GM19238 (cell line): Measurements from ENCODE around the gene C1QTNF12.

Experiments used
- DNase-seq: peaks from one replicate; pipeline ENCODE4 v3.0.0; 2011; ENCODE audit warnings: low spot score; ENCODE audit not compliant: insufficient read length

C1QTNF12 gene

DNA sequence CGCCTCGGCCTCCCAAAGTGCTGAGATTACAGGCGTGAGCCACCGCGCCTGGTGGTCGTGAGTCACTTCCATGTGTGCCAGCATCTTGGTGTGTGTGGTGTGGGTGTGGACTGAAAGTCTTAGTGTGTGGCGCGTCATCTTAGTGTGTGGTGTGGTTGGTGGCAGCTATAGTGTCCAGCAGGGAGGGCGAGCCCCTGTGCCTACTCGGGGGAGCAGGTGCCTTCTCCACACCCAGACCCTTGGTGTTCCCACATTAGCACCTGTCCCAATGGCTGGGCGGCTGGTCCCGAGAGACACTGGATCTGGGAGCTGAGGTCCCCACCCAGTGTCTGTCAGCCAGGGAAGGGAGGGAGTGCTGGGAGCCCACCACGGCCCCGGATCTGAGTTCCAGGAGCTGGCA is 36.5 kb upstream of the C1QTNF12 start:
- DNase-seq = no peak

DNA sequence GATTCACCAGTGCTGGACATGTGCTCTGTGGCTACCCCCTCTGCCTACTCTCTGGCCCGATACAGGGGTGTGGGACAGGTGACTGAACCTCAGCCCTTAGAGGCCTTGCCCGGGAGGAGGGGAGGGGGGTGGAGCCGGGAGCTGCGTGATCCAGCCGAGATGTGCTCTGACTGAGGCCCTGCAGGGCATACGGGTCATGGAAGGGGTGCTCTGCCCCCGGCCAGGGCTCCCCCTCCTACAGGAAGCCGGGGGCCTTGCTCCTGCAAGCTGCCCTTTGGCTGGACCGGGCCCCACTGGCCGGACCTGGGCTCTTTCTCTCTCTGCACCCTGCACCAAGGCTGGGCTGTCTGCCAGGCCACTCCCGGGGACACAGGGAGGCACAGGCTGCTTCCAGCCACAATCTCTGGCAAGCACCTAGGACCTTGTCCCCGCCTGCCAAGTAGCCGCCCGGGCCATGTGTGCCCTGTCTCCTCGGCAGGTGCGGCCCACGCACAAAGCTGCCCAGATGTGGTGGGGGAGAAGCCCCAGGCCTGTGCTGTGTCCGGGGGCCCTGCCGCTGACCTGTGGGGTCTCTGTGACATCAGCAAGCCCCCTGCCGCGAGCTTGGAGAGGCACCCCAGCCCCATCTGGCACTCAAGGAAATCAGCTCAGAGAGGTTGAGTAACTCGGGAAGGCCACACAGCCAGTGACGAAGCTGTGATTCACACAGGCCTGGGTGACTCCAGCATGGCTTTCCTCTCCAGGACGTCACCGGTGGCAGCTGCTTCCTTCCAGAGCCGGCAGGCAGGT is 35.2 kb upstream of the C1QTNF12 start:
- DNase-seq = no peak

DNA sequence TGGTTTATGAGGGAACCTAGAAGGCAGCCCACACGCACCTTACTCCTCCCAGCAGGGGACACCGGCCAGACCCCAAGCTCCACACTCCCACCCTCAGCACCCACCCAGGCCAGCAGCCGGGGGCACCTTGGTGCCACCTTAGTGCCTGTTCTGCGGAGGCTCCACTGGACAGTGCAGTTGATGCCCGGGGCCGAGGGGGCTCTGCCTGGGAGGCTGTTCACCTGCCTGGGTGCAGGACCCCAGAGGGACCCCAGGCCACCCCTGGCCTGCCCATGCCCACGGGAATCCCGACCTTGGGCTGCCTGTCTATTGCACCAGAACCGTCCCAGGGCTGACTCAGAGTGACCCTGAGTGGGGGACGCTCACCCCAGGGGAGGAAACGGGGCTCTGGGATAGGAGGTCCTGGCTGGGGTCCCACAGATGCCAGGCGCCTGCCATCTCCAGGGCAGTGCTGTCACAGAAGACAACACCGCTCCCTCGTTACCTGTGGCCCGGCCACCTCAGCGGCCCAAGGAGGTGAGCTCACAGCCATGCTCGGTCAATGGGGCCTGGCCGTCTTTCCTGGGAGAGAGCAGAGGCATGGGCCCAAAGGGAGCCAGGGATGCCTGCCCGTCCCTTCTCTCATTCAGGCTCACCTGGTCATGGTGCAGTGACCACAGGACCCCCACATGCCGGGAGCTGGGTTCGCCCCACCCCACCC is 34.4 kb upstream of the C1QTNF12 start:
- no peak for DNase-seq

DNA sequence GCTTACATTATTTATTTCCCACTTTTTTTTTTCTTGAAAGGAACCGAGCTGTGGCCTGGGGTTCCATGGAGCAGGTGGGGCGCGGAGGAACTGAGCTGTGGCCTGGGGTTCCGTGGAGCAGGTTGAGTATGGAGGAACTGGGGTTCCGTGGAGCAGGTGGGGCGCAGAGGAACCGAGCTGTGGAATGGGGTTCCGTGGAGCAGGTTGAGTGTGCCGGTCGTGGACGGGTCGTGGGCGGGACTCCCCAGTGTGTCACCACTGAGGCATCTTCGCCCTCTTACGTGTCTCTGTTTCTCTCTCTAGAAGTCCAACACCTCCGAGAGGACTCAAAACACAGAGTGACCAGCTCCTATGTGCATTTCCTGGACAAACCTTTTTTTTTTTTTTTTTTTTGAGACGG is 32.5 kb upstream of the C1QTNF12 start:
- DNase-seq = no peak

DNA sequence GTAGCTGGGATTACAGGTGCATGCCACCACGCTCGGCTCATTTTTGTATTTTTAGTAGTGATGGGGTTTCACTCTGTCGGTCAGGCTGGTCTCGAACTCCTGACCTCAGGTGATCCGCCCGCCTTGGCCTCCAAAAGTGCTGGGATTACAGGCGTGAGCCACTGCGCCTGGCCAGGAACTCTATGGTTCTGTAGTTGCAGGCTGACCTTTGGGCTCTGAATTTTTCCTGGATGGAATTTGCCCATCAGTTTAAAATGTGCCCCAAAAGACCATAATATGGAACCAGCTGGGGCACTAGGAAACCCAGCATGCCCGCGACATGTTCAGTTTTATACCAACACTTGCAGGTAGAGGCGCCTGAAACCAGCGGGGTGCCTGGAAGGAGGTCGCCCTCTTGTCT is 32.1 kb upstream of the C1QTNF12 start:
- DNase-seq = no peak

DNA sequence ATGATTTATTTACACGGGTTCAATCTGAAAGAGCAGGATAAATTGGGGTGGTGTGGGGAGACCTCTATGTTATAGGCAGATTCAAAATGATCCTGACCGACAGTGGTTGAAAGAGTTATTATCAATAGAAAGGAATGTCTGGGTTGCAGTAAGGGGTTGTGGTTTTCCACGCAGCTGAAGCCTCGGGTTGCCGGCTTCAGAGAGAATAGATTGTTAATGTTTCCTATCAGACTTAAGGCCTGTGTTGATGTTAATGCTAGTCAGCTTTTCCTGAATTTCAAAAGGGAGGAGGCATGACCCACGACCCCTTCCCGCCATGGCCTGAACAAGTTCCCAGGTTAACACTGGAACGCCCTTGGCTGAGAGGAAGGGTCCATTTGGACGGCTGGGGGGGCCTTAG is 29.3 kb upstream of the C1QTNF12 start:
- DNase-seq = no peak

DNA sequence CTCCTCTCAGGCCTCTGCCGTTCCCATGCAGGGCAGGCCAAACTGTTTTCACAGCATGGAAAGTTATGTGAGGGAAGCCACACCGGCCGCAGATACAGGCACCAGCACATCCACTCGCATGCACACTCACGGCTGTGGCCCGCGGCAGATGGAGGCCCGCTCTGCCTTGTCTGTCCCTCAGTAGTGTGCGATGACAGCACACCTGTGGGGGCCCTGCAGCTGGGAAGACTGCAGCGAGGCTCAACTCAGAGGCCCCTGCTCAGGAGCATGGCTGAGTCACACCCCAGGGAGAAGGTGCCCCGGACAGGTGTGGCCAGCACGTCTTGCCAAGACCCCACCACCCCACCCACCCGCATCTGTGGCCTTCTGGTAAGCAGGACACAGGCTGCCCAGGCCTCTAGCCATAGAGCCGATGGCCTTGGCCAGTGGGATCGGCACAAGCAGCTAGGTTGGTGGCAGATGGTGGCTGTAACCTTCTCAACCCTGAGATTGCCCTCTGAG is 28.5 kb upstream of the C1QTNF12 start:
- DNase-seq = no peak

DNA sequence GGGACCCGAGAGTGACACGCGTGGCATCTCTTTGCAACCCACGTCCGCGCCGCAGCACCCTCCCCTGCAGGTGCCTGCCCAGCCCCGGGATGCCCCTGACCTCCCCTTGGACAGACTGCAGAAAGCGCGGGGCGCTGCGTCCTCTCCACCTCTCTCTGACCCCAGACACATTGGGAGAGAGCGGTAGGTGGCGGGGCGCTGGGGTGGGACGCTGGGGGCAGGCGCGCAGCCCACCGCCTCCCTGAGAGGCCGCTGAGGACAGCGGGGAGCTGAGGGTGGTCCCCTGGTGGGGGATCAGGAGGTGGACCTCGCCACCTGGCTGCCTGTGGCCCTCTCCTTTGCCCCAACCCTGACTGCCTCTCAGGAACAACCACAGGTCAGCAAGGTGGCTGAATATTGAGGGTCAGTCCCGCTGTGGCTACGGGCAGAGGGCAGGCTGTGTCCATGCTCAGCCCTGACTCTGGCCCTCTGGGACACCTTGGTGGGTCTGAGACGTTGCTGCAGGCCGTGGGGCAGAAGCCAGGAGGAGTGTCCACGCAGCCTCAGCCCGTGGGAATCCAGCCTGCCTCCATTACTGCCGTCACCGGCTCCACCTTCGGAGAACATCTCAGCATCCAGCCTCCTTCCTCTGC is 27.9 kb upstream of the C1QTNF12 start:
- no peak for DNase-seq

DNA sequence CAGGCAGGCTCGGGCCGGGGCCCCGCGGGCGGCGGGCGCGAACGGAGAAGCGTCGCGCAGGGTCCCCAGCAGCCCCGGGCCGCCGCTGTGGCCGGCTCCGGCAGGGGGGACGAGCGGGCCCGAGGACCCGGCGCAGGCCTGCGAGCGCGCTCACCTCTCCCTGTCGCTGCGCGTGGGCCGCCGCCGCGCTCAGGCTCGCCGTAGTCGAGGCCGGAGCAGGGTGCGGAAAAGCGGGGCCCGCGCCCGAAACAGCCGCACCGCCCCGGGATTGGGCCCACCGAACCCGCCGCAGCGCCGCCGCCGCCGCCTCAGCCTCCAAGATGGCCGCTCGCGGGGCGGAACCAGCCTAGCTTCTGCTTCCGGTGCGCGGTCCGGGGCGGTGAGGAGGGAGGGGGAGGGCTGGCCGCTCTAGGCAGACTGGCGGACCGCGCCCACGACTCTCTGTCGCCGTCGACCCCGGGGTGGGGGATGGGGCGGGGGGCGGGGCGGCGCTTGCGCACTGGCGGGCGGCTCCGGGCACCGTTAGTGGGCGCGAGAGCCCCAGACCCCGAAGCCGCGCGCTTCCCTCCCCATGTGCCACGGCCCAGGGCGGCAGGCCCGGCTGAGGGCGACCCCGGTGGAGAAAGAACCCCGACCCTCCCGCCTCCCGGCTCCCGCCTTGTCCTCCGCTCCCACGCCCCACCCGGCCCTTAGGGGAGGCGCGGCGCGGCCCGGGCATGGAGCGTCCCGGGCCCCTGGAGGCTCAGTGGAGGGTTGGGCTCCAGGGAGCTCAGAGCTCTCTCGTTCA is 27.2 kb upstream of the C1QTNF12 start, which contains the start of gene UBE2J2:
TSS of gene UBE2J2 (minus strand) at position 343 of the 787 bp plus-strand sequence. CDS start 5,862 bp downstream, outside the sequence.
- DNase-seq = peak; percentile 99

DNA sequence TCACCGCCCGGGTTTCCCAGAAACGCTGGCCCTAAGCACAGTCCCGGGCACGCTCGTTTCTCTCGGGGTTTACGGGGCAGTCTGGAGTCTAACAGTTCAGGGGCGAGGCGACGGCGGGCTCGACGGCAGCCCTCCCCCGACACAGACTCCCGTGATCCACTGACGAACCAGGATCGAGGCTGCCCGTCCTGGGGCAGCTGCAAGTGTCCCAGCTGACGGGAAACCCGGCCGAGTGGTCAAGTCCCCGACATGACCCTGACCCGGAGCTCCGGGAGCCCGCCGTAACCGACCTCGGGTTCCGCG is 26.6 kb upstream of the C1QTNF12 start:
- DNase-seq = no peak

DNA sequence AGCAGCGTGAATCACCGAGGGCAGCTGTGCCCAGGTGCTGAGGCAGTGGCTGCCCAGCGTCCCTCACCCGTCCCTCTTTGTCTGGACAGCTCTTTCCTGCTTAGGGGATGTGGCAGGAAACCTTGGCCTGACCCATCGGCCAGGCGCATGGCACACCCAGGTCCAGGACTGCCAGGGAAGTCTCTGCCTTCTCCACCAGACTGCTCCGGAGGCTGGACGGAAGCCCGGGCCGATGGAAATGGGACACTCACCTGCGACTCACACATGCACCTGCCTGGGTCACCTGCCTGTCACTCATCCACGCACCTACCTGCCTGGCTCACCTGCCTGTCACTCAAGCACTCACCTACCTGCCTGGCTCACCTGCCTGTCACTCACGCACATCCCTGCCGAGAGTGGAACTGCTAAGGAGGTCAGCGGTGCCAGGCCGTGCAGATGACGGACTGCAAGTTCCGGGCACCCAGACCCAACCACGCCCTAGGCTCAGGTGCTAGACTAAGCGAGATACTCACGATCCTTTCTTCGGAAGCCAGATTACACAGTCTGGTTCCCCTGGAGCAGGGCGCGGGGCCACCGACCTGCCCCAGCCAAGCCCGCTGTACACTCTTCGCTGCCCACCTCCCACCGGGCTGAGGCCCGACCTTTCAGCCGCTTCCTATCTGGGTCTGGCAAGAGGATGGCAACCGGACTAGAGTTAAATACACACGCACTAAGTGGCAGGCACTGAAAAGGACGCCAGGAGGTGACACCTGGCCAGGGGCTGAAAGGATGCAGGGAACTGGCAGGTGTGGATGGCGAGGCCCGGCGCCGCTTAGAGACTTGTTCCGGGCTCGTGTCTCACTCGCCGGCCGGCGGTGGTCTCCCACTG is 26.1 kb upstream of the C1QTNF12 start:
- DNase-seq = no peak

DNA sequence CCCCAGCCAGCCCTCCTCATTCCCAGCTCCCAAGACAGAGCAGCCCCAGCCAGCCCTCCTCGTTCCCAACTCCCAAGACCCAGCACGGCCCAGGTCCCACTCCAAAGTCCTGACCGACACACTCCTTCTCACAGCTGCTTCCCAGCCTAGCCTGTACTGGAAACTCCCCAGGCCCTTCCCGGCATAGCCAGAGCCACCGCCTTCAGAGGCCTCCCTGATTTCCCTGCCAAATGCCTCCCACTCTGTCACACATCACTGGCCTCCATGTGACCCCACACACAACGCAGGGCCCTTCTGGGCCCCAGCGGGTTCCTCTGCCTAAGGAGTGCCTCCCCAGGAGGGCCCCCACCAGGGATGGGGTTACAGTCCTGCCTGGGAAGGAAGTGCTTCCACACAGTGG is 24.3 kb upstream of the C1QTNF12 start:
- no peak for DNase-seq

DNA sequence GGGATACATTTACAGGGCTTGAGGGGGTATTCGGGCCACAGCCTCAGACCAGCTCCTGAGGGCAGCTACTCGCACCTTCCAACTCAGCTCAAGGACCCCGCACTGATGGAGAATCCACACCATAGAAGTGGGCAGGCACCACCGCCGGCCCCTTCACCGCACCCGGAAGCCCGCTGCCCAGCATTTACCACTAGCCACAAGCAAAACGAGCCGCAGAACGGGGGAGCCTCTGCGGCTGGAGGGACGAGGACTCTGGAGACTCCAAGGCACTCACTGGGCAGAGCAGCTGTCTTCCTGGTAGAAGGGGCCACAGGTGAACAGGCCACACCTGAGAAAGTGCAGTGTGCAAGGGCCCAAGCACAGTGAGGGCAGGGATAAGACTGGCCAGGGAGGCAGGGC is 21.8 kb upstream of the C1QTNF12 start:
- no peak for DNase-seq

DNA sequence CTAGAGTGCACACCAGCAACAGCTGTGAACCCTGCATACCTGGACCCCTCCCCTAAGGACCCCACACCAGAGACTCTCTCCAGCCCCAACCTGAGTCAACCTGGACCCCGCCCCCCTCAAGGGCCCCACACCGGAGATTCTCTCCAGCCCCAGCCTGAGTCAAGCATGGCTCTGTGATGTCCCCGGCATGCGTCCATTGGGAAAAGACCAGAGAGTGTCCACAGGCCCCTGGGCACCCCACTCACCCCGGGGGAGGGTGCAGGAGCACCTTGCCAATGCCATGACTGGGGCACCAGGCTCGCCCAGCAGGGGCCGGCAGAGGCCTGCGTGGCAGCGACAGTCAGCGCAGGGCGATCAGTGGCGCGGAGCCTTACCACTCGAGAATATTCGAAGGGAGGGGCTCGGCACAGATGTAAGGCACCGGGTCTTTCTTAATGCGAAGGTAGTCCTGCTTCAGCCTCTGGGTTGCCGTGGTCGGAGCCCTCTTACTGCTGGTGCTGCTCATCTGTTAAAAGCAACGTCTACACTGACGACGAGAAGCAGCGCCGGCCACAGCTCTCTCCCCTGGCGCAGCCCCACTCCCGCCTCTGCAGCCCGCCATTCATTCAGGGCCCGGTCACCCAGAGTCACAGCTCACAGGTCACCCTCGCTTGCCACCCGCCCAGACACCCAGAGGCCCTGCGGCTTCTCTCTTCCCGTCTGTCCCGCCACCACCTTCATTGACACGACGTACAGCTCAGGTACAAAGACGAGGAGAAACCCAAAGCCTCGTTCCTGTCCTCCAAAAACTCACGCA is 21.2 kb upstream of the C1QTNF12 start:
- DNase-seq = no peak

DNA sequence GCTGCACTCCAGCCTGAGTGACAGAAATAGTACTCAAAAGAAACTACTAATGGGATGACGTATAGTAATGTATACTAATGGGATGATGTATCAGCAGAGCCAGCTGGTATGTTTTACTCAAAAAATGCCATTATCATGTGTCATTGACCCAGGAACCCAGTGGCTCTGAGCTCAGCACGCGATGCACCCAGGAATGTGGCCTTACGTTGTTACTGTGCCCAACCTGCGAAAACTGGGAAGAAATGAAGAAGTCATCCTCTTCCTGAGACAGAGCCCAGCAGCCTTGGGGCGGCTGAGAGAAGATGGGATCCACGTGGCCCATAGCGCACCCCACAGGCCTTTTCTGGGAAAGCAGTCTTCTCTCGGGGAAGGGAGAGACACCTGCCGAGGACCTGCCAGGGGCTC is 18.3 kb upstream of the C1QTNF12 start:
- DNase-seq = no peak

DNA sequence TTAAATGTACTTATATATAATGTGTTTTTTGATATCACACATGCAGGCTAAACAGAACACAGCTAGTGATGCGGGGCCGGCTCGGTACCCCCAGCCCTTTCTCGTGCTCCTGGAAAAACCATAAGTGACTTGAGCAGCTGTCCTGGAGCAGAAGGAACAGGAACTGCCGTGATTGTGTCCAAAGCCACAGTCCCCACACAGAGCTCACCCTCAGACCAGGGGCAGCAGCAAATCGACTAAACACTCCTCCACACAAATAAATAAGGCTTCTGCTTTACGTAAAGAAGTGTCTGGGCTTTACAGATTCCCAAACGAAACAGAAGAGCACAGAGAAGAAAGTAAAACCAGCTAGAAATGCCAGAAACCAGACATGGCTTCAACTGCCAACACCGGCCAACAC is 17.5 kb upstream of the C1QTNF12 start:
- DNase-seq = no peak

DNA sequence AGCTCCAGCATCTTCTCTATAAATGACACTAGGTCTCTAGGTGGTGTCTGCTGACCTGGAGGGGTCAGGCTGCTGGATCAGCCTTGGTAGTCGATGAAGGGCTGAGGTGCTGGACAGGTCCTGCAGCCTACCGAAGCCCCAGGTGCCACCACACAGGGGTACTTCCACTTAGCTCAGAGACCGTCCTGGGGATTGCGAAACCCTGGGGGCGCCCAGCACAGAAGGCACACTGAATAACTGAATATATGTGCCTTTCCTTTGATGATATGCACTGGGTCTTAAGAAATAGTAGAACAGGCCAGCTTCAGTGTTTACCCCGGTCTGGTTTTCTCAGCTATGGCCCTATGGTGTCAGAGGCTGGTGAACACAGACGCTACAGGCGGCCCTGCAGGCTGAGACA is 16.2 kb upstream of the C1QTNF12 start:
- no peak for DNase-seq

DNA sequence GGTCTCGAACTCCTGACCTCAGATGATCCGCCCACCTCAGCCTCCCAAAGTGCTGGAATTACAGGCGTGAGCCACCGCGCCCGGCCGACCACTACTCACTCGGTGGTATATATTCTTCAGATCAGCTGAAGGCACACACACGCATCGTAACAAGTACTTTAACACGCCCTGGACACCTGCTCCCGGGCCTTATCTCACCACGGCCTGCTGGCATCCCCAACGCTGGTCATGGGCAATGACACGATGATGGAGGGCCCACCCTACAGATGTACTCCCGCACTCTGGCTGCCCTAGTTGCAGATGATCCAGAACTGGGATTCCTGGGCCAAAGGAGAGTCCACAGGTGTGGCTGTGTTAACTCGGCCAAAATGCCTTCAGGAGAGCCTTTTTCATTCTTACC is 15.5 kb upstream of the C1QTNF12 start:
- DNase-seq = no peak

DNA sequence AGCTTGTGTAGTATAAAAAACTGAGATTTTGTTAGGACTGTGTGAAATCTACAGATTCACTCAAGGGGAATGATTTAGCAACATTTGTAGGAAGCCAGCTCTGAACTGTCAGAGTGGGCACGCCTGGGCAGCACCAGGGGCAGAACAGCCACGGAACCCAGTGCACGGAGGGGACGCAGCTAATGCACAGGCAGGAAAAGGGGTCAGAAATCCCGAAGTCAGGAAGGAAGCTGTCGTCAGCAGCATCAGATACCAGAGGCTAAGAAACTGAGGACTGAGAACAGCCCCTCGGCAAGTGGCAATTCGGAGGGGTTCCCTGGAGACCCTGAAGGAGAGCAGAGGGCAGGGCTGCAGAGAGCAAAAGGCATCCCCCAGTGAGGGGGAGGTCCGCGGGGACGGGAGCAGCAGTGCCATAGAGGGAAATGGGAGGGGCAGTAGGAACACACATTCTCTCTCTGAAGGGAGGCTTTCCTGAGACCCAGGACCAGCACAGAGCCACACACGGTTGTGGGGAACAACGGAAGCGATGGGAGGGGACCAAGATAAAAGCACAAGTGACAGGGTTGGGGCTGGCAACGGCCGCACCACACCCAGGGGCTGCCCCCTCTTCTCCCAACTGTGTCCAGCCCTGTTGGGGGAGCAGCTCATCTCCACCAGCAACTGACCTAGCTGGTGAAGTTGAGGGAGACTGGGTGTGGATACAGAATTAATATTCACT is 14.5 kb upstream of the C1QTNF12 start:
- DNase-seq = no peak
